ENCODE data around the gene PER1. TPM values are rescaled to one million over a fixed set of nuclear protein-coding genes. Genes with fewer than 3 reads are reported as not detected.

PER1 gene
- total RNA-seq, 5 donors from 2014 or later (not counting 1 experiment from before 2014, with no cell fraction given), result 62.6 to 1,675 (median 82.4) TPM

DNA sequence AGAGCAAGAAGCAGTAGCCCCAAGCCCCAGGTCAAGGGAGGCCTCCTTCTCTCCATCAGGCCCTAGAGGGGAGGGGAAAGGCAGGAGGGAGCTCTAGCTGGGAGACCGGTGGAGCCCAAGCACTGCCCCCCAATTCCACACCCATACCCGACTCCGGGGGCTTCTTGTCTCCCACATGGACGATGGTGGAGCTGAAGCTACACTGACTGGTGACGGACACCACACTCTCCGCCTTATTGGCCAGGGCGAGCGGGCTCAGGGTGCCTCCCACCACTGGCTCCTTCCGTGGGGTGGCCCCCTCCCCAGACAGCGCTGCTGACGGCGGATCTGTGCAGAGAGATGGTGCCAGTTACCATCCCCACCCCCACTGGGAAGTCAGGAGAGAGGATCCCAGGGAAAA lies 6.4 kb downstream of the PER1 start:
- ATAC-seq (replicated peaks in 1 of 4) (no peak), DNase-seq (peak in 1 of 35 experiments; percentile 7)
- no peaks in the 10 kb centered on the region for H3K27me3 Mint-ChIP-seq
- no peak overlapping the region for H3K27ac Mint-ChIP-seq
- POLR2A ChIA-PET, result interaction anchor here (0.6 to 1.5 kb wide), 4 partner anchors 8 to 458 kb away, joined by 3 to 7 read pairs (median 4); no protein-coding TSS in a partner anchor
- H3K4me3 ChIP-seq (ENCODE audit: control insufficient read depth in 1 of 2, extremely low read depth in 1 of 2, low read length in 1 of 2), result no peak overlapping the region
- 96% methylated on average over 5 of the region's 12 CpGs for WGBS (ENCODE audit: insufficient coverage)
- no peak overlapping the region for H3K27ac ChIP-seq (ENCODE audit: low read length)
- peaks cover 2 to 16% of the 10 kb centered on the region in 2 experiments for H3K4me1 ChIP-seq (ENCODE audit: control insufficient read depth in 1 of 2, extremely low read depth in 1 of 2, insufficient read depth in 2 of 2, low read length in 2 of 2)
- H3K4me3 Mint-ChIP-seq, result peak overlapping the region in 1 of 3 donors; percentile 53
- H3K27me3 ChIP-seq (replicated peaks in 1 of 2; ENCODE audit: control insufficient read depth in 2 of 2, extremely low read depth in 1 of 2, insufficient read depth in 2 of 2, low read length in 1 of 2), result no peaks in the 10 kb centered on the region
- H3K9me3 Mint-ChIP-seq, result no peaks in the 10 kb centered on the region
- peaks cover 24 to 96% of the 10 kb centered on the region in 2 donors for H3K36me3 ChIP-seq (ENCODE audit: control insufficient read depth in 2 of 2, extremely low read depth in 1 of 2, insufficient read depth in 1 of 2, low read length in 1 of 2)
- peaks cover 14 to 50% (median 21%) of the 10 kb centered on the region in 3 donors for H3K4me1 Mint-ChIP-seq
- no peaks in the 10 kb centered on the region for H3K9me3 ChIP-seq
- CTCF ChIA-PET, result no interaction called here
- peaks cover 47% of the 10 kb centered on the region for H3K36me3 Mint-ChIP-seq

DNA sequence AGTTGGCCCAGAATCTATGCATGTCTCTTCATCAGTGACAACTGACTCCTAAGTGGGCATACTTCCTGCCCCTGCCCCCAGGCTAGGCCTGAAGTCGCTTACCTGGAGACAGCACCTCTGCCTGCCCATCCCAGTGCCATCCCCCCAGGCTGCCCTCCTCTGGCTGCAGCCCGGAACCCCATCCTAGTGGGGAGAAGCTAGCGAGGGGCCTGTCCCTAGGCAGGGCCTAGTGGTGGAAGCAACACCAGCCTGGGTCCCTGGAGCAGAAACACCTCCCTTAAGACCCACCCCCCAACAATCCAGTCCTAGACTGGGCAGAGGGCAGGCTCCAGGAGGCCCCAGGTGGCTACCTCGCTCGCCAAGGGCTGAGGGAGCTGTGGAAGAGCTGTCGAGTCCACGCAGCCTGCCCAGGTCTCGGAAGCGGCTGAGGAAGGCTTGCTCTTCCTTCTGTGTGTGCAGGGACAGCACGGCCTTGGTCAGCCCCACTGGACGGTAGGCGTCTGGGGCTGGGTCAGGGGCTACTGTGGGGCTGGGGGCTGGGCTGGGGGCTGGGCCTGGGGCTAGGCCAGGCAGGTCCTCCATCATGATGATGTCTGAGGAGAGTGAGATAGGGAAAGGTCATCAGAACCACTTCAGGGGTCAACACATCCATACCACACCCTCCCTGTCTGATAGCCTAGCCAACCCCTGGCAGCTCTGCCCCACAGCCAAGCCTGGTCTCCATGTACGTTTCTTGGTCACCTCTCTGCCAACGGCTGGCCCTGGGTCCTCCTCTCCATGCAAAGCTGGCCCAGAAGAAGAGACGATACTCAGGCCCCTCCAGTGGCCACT lies 7.6 kb downstream of the PER1 start:
- no peaks in the 10 kb centered on the region for H3K9me3 Mint-ChIP-seq
- Histone ChIP-seq H3K27me3 (replicated peaks in 1 of 2; ENCODE audit: control insufficient read depth in 2 of 2, extremely low read depth in 1 of 2, insufficient read depth in 2 of 2, low read length in 1 of 2) (no peaks in the 10 kb centered on the region), H3K9me3 (no peaks in the 10 kb centered on the region), H3K36me3 (ENCODE audit: control insufficient read depth in 2 of 2, extremely low read depth in 1 of 2, insufficient read depth in 1 of 2, low read length in 1 of 2) (peaks cover 26 to 96% of the 10 kb centered on the region in 2 donors), H3K27ac (ENCODE audit: low read length) (no peak overlapping the region), H3K4me3 (ENCODE audit: control insufficient read depth in 1 of 2, extremely low read depth in 1 of 2, low read length in 1 of 2) (no peak overlapping the region), H3K4me1 (ENCODE audit: control insufficient read depth in 1 of 2, extremely low read depth in 1 of 2, insufficient read depth in 2 of 2, low read length in 2 of 2) (peaks cover under 1 to 13% of the 10 kb centered on the region in 2 experiments)
- peaks cover 3 to 44% (median 9%) of the 10 kb centered on the region in 3 donors for H3K4me1 Mint-ChIP-seq
- H3K27ac Mint-ChIP-seq, result no peak overlapping the region
- no peak overlapping the region for H3K4me3 Mint-ChIP-seq
- peak in 3 of 35 experiments; percentile 17 to 32 (median 21) for DNase-seq
- peak in 1 of 4 experiments; percentile 7 for ATAC-seq (replicated peaks in 1 of 4)
- whole genome bisulfite sequencing (ENCODE audit: insufficient coverage), result 89% methylated on average over 9 of the region's 15 CpGs
- ChIA-PET CTCF (no interaction called here), POLR2A (interaction anchor here (0.6 to 1.6 kb wide), 5 partner anchors 12 to 40 kb away, joined by 3 to 9 read pairs (median 4); no protein-coding TSS in a partner anchor)
- H3K36me3 Mint-ChIP-seq, result peaks cover 47% of the 10 kb centered on the region
- no peaks in the 10 kb centered on the region for H3K27me3 Mint-ChIP-seq

GRCh38 chr17:8143581-8144400 lies 8.4 kb downstream of the PER1 start:
- Histone ChIP-seq H3K4me3 (ENCODE audit: control insufficient read depth in 1 of 2, extremely low read depth in 1 of 2, low read length in 1 of 2) (no peak overlapping the region), H3K9me3 (no peaks in the 10 kb centered on the region), H3K27me3 (replicated peaks in 1 of 2; ENCODE audit: control insufficient read depth in 2 of 2, extremely low read depth in 1 of 2, insufficient read depth in 2 of 2, low read length in 1 of 2) (no peaks in the 10 kb centered on the region), H3K36me3 (ENCODE audit: control insufficient read depth in 2 of 2, extremely low read depth in 1 of 2, insufficient read depth in 1 of 2, low read length in 1 of 2) (peaks cover 25 to 88% of the 10 kb centered on the region in 2 donors), H3K27ac (ENCODE audit: low read length) (no peak overlapping the region), H3K4me1 (ENCODE audit: control insufficient read depth in 1 of 2, extremely low read depth in 1 of 2, insufficient read depth in 2 of 2, low read length in 2 of 2) (peaks cover 6 to 16% of the 10 kb centered on the region in 2 experiments)
- DNase-seq (peak in 4 of 35 experiments; percentile 7 to 37 (median 29)), ATAC-seq (replicated peaks in 1 of 4) (peak in 1 of 4 experiments; percentile 1)
- peak overlapping the region in 1 of 2 donors; percentile 31 for H3K27ac Mint-ChIP-seq
- H3K27me3 Mint-ChIP-seq, result no peaks in the 10 kb centered on the region
- CTCF ChIA-PET, result interaction anchor here in 1 of 2 donors (0.5 kb wide), 1 partner anchor 25 kb away, joined by 3 read pairs; no protein-coding TSS in a partner anchor
- no peak overlapping the region for H3K4me3 Mint-ChIP-seq
- peaks cover 0 to 39% (median 6%) of the 10 kb centered on the region in 3 donors for H3K4me1 Mint-ChIP-seq
- POLR2A ChIA-PET, result interaction anchor here in 1 of 2 donors (0.7 to 1.6 kb wide), 2 partner anchors 7 to 13 kb away, joined by 3 to 4 read pairs; no protein-coding TSS in a partner anchor
- WGBS (ENCODE audit: insufficient coverage), result 88% methylated on average over 10 of the region's 22 CpGs
- H3K9me3 Mint-ChIP-seq, result no peaks in the 10 kb centered on the region
- peaks cover 43% of the 10 kb centered on the region for H3K36me3 Mint-ChIP-seq

GRCh38 chr17:8142887-8143580 lies 9.2 kb downstream of the PER1 start:
- H3K9me3 Mint-ChIP-seq, result no peaks in the 10 kb centered on the region
- Histone ChIP-seq H3K4me3 (ENCODE audit: control insufficient read depth in 1 of 2, extremely low read depth in 1 of 2, low read length in 1 of 2) (no peak overlapping the region), H3K36me3 (ENCODE audit: control insufficient read depth in 2 of 2, extremely low read depth in 1 of 2, insufficient read depth in 1 of 2, low read length in 1 of 2) (peaks cover 21 to 80% of the 10 kb centered on the region in 2 donors), H3K27me3 (replicated peaks in 1 of 2; ENCODE audit: control insufficient read depth in 2 of 2, extremely low read depth in 1 of 2, insufficient read depth in 2 of 2, low read length in 1 of 2) (no peaks in the 10 kb centered on the region), H3K4me1 (ENCODE audit: control insufficient read depth in 1 of 2, extremely low read depth in 1 of 2, insufficient read depth in 2 of 2, low read length in 2 of 2) (peaks cover 10 to 23% of the 10 kb centered on the region in 2 experiments), H3K9me3 (no peaks in the 10 kb centered on the region), H3K27ac (ENCODE audit: low read length) (no peak overlapping the region)
- 93% methylated on average over 5 of the region's 15 CpGs for whole genome bisulfite sequencing (ENCODE audit: insufficient coverage)
- H3K4me1 Mint-ChIP-seq, result peaks cover 0 to 35% (median 6%) of the 10 kb centered on the region in 3 donors
- CTCF ChIA-PET, result interaction anchor here in 1 of 2 donors (0.5 kb wide), 2 partner anchors 24 to 36 kb away, joined by 3 read pairs; no protein-coding TSS in a partner anchor
- H3K27me3 Mint-ChIP-seq, result no peaks in the 10 kb centered on the region
- POLR2A ChIA-PET, result interaction anchor here (0.6 to 1.6 kb wide), 3 partner anchors 8 to 21 kb away, joined by 3 to 4 read pairs (median 3); no protein-coding TSS in a partner anchor
- ATAC-seq (replicated peaks in 1 of 4), result no peak
- no peak overlapping the region for H3K4me3 Mint-ChIP-seq
- peaks cover 37% of the 10 kb centered on the region for H3K36me3 Mint-ChIP-seq
- H3K27ac Mint-ChIP-seq, result no peak overlapping the region
- DNase-seq, result peak in 5 of 35 experiments; percentile 7 to 27 (median 18)

GRCh38 chr17:8142158-8142886 lies 9.9 kb downstream of the PER1 start:
- no peaks in the 10 kb centered on the region for H3K27me3 ChIP-seq (replicated peaks in 1 of 2; ENCODE audit: control insufficient read depth in 2 of 2, extremely low read depth in 1 of 2, insufficient read depth in 2 of 2, low read length in 1 of 2)
- no peaks in the 10 kb centered on the region for H3K9me3 ChIP-seq
- POLR2A ChIA-PET, result interaction anchor here (0.6 to 2.5 kb wide), 7 partner anchors 7 to 22 kb away, joined by 3 to 19 read pairs (median 6); no protein-coding TSS in a partner anchor
- no peak overlapping the region for H3K27ac ChIP-seq (ENCODE audit: low read length)
- ATAC-seq (replicated peaks in 1 of 4) (no peak), DNase-seq (peak in 5 of 35 experiments; percentile 3 to 32 (median 15))
- Mint-ChIP-seq H3K27me3 (no peaks in the 10 kb centered on the region), H3K4me1 (peaks cover 0 to 30% (median 2%) of the 10 kb centered on the region in 3 donors), H3K36me3 (peaks cover 37% of the 10 kb centered on the region), H3K4me3 (no peak overlapping the region), H3K9me3 (no peaks in the 10 kb centered on the region), H3K27ac (no peak overlapping the region)
- peaks cover 21 to 73% of the 10 kb centered on the region in 2 donors for H3K36me3 ChIP-seq (ENCODE audit: control insufficient read depth in 2 of 2, extremely low read depth in 1 of 2, insufficient read depth in 1 of 2, low read length in 1 of 2)
- peaks cover 10 to 28% of the 10 kb centered on the region in 2 experiments for H3K4me1 ChIP-seq (ENCODE audit: control insufficient read depth in 1 of 2, extremely low read depth in 1 of 2, insufficient read depth in 2 of 2, low read length in 2 of 2)
- H3K4me3 ChIP-seq (ENCODE audit: control insufficient read depth in 1 of 2, extremely low read depth in 1 of 2, low read length in 1 of 2), result no peak overlapping the region
- 92% methylated on average over 17 of the region's 23 CpGs for WGBS (ENCODE audit: insufficient coverage)
- CTCF ChIA-PET, result interaction anchor here in 1 of 2 donors (1.0 kb wide), 1 partner anchor 9 kb away, joined by 4 read pairs; no protein-coding TSS in a partner anchor

All from T-cell (primary cell).